KOPT-K1 (cell line): ENCODE measurements around the gene STAT6.

Experiments used
- H3K27ac ChIP-seq: fragments of 200-600 bp; sonication (generic); 2 replicates; pipeline ENCODE4 v1.5.1; 2016; ENCODE audit warnings: antibody characterized with exemption, mild to moderate bottlenecking, low read depth, low read length; ENCODE audit not compliant: poor library complexity, severe bottlenecking
- H3K36me3 ChIP-seq: fragments of 200-600 bp; sonication (generic); 2 replicates; pipeline ENCODE4 v1.5.1; 2017; ENCODE audit warnings: antibody characterized with exemption, mild to moderate bottlenecking, low read length, moderate library complexity; ENCODE audit not compliant: insufficient read depth
- H3K9me3 ChIP-seq: fragments of 200-600 bp; sonication (generic); 2 replicates; pipeline ENCODE4 v1.5.1; 2017; ENCODE audit warnings: antibody characterized with exemption, low read length, mild to moderate bottlenecking; ENCODE audit not compliant: insufficient read depth, poor library complexity, severe bottlenecking

Gene STAT6

GRCh38 chr12:57149245-57149900, 38.2 kb upstream of the STAT6 start:
- H3K36me3 ChIP-seq, result no peaks in the 10 kb centered on the region
- no peak overlapping the region for H3K27ac ChIP-seq

DNA sequence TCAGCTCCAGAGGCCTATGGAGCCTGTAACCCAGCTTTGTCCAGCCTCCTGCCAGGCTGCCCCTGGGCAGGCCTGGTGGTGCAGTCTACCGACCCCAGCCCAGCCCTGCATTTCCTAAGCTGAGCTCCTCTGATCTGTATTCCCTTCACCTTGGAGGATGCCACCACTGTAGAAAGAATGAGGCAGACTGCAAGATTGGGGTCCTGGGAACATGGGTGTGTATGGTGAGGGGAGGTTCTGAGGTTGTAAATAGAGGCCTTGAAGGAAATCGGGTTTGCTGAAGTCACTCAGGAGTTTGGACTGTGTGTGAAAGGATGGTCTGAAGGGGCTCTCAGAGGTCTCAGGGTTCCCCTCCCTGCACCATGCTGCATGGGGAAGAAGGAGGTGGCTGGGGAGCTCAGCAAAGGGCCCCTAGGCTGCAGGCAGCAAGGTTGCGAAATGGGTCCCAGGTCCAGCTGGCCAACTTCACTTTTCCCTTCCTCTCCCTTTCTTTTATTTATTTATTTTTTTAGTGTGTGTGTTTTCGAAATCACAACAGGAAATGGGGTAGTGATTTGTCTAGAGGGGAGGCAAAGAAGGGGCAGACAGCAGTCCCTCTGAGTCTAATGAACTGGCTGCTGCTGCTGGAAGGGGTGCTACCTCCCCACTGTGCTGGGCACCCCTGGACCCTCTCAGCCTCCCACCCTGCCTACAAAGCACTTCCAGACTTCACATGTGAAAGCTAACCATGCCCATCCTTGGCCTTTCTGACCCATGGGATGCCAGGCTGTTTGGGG, 37.5 kb upstream of the STAT6 start:
- Histone ChIP-seq H3K27ac (no peak overlapping the region), H3K36me3 (no peaks in the 10 kb centered on the region), H3K9me3 (no peaks in the 10 kb centered on the region)

More at GRCh38 chr12:57149245-57149900, 38.2 kb upstream of the STAT6 start:
- H3K9me3 ChIP-seq, result no peaks in the 10 kb centered on the region

DNA sequence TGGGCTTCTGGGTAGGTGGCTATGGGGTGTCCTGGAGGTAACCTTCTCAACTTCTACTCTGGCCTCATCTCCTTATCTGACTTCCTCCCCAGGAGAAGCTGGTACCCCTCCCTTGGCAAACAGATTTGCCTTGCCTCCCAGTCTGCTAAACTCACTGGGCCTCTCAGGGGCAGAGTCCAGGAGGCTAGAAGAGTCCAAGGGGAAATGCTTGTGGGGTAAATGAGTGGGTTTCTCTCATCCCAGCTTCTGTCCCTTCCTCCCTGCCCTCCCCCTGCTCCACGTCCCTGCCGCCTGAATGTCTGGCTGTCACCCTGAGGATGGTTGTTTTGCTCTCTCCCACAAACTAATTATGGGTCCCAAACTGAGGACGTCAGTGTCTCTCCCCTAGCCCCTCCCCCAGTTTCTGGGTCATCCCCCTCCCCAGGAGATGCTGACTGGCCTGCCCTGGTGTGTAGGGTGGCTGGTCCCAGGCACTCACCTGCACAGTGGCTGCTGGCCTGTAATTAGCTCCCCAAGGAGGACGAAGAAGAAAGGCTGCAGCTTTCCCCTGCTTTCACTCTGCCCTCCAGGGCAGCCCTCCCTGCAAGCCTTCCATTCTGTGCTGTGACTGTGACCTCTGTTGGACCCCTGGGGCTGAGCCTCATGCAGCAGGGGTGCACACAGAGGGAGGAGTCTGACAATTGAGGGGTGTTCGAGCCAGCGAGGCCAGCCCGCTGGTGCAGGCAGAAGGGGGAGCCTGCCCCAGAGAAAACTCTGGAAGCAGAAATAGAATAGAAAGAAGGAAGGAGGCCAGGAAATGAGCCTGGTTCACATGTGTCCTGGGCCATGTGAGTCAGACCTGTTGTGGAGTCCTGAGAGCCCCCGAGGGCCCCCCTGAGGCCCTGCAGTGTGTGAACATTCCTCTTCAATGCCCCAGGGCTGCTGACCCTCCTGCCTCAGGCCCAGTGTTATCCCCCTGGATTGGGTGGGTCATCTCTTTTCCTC, 36.1 kb upstream of the STAT6 start, which contains the start of gene LRP1-AS:
Gene LRP1-AS (minus strand): TSS at position 659 of the 984 bp plus-strand sequence.
- Histone ChIP-seq H3K27ac (no peak within 1 kb of the TSS), H3K36me3 (no peaks in the 10 kb centered on the region)

DNA sequence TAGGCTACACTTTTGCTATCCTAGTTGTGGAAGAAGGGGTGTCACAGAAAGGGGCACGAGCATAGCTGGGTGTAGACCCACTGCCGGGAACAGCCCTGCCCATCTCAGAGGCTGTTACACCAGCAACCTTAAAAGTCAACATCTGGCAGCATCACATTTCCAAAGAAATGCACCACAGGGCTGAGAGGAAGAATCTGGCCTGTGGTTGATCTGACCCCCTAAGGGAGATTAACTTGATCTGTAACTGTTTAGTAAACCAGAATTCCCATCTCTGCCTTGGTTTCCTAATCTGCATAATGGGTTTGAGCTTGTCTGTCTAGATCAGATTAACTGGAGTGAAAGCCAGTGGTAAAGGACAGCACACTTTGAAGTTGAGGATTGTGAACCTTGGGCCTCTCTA, 34.9 kb upstream of the STAT6 start:
- no peak overlapping the region for H3K27ac ChIP-seq
- H3K36me3 ChIP-seq, result no peaks in the 10 kb centered on the region
- no peaks in the 10 kb centered on the region for H3K9me3 ChIP-seq

More for the DNA sequence above, 36.1 kb upstream of the STAT6 start, which contains the start of gene LRP1-AS:
- H3K9me3 ChIP-seq, result no peaks in the 10 kb centered on the region

GRCh38 chr12:57145460-57146059, 34.4 kb upstream of the STAT6 start:
- no peaks in the 10 kb centered on the region for H3K9me3 ChIP-seq
- H3K27ac ChIP-seq, result no peak overlapping the region
- H3K36me3 ChIP-seq, result no peaks in the 10 kb centered on the region

GRCh38 chr12:57143454-57143853, 32.3 kb upstream of the STAT6 start:
- H3K36me3 ChIP-seq, result no peaks in the 10 kb centered on the region
- H3K9me3 ChIP-seq, result no peaks in the 10 kb centered on the region
- H3K27ac ChIP-seq, result peak overlapping the region; percentile 27

DNA sequence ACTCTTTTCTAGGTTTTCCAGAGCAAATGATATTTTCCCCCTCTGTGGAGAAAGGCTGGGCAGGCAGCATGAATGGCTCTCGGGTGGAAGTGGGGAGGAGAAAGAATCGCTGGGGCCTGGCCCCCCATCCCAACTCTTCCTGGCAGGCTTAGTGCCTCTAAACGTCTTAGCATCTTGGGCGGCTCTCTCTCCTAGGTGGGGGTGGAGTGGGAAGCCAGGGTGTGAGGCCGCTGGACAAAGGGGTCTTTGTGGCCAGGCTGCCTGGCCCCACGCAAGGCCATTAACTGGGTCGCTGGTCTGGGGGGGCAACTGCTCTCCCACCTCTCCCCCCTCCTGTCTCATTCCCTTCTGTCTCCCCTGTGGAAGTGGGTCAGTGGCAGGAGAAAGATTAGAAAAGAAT, 31.6 kb upstream of the STAT6 start:
- Histone ChIP-seq H3K27ac (no peak overlapping the region), H3K9me3 (no peaks in the 10 kb centered on the region), H3K36me3 (no peaks in the 10 kb centered on the region)

DNA sequence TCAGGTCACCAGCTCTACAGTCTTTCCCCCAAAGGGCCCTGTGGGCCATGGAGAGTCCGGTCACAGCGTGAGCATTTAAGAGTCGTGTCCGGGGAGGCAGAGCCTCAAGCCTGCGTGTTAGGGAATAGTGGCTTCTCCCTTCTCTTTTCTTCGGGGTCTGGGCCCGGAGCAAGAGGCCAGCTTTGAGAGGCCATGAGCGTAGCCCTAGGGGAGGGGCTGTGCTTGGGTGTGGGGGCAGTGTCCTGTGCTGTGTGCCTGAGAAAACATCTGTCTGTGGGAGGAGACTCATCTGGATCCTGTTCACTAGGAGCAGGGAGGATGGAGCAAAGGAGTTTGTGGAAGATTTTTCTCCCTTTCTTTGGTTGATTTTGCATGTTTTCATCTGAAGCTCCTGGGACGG, 31.0 kb upstream of the STAT6 start:
- no peak overlapping the region for H3K27ac ChIP-seq
- no peaks in the 10 kb centered on the region for H3K36me3 ChIP-seq
- no peaks in the 10 kb centered on the region for H3K9me3 ChIP-seq

DNA sequence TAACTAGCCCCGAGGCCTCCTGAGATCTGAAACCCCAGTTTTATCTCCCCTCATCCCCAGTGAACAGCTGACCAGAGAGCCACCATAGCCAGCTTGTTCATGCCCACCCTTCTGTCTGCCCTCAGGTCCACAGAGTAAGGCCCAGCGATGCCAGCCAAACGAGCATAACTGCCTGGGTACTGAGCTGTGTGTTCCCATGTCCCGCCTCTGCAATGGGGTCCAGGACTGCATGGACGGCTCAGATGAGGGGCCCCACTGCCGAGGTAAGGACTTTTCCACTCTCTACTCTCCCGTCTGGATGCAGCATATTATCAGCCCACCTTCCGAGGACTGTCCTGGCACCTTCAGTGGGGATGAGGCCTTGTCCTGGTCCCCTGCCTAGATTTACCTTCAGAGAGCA, 30.1 kb upstream of the STAT6 start:
- Histone ChIP-seq H3K9me3 (no peaks in the 10 kb centered on the region), H3K27ac (no peak overlapping the region), H3K36me3 (no peaks in the 10 kb centered on the region)

GRCh38 chr12:57139796-57140649, 28.9 kb upstream of the STAT6 start:
- no peaks in the 10 kb centered on the region for H3K36me3 ChIP-seq
- H3K9me3 ChIP-seq, result no peaks in the 10 kb centered on the region
- H3K27ac ChIP-seq, result no peak overlapping the region

DNA sequence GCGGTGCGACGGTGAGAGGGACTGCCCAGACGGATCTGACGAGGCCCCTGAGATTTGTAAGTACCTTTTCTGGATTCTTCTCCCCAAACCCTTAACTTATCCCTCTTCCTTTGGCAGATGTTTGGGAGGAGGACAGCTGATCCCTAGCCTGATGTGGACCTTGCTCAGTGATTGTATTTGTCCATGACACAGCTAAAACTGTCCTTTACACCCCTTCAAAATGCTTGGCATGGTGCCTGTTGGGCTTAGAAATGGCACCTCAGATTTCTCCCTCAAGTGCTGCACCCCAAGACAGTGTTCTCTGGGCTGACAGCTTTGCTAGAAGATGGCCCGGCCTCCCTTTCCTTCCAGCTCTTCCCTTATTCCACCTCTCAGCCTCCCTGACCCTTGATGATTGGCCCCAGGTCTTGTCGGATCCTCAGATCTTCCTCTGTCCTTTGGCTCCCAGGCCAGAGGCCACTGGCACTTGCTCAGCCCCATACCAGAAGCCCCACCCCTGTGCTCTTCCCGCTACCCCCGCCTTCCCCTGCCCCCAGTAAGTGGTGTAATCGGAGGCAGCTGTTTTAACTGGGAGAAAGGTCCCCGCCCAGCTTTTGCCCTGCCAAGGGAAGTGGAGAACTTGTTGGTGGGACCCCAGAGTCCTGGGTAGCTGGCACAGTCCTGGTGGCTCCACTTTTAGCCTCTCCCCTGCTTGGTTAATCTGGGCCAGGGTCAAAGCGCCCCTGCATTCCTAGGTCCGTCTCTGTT, 27.5 kb upstream of the STAT6 start:
- H3K36me3 ChIP-seq, result no peaks in the 10 kb centered on the region
- no peaks in the 10 kb centered on the region for H3K9me3 ChIP-seq
- no peak overlapping the region for H3K27ac ChIP-seq

- H3K27ac ChIP-seq, result no peak overlapping the region
- no peaks in the 10 kb centered on the region for H3K9me3 ChIP-seq
- H3K36me3 ChIP-seq, result no peaks in the 10 kb centered on the region
These were observed 24.6 kb upstream of the STAT6 start for GRCh38 chr12:57135527-57136326.

GRCh38 chr12:57134949-57135348, 23.8 kb upstream of the STAT6 start:
- Histone ChIP-seq H3K36me3 (no peaks in the 10 kb centered on the region), H3K27ac (no peak overlapping the region), H3K9me3 (no peaks in the 10 kb centered on the region)
